Measurements from ENCODE around the gene STK39. TPM values are rescaled to one million over a fixed set of nuclear protein-coding genes. Genes with fewer than 3 reads are reported as not detected.

The STK39 gene
- total RNA-seq, 1 experiment from 2014 or later: 22.1 TPM

- Histone ChIP-seq H2BK120ac (ENCODE audit: low read depth, low read length, poor library complexity, severe bottlenecking) (no peak overlapping the region), H3K79me2 (ENCODE audit: insufficient read depth, low read length) (no peaks in the 10 kb centered on the region), H4K5ac (ENCODE audit: insufficient read length, low read depth, low read length) (no peak overlapping the region), H4K20me1 (ENCODE audit: control insufficient read depth, insufficient read depth, insufficient read length) (no peaks in the 10 kb centered on the region), H4K8ac (replicated peaks; ENCODE audit: insufficient read length, low read depth, low read length) (no peak overlapping the region), H3K4me1 (ENCODE audit: insufficient read depth, low read length) (no peaks in the 10 kb centered on the region), H2AFZ (ENCODE audit: low read length) (no peak overlapping the region), H3K27me3 (ENCODE audit: insufficient read depth, low read length) (no peaks in the 10 kb centered on the region), H2AK5ac (ENCODE audit: insufficient read length, low read length) (no peak overlapping the region), H2BK20ac (ENCODE audit: low read depth, low read length, poor library complexity, severe bottlenecking) (no peak overlapping the region), H3K56ac (ENCODE audit: insufficient read length, low read depth, low read length) (no peak overlapping the region), H3K79me1 (ENCODE audit: insufficient read depth, low read depth, low read length, poor library complexity, severe bottlenecking) (no peaks in the 10 kb centered on the region), H3K4ac (ENCODE audit: low read depth, low read length) (no peak overlapping the region), H3K4me2 (ENCODE audit: insufficient read depth, insufficient read length, low read length) (no peak overlapping the region), H2BK5ac (ENCODE audit: insufficient read length, low read length) (no peak overlapping the region), H2BK12ac (ENCODE audit: insufficient read length, low read depth, low read length) (no peak overlapping the region), H3T11ph (ENCODE audit: low read length) (no peak overlapping the region), H3K23me2 (ENCODE audit: insufficient read length, low read depth, low read length, poor library complexity, severe bottlenecking) (no peaks in the 10 kb centered on the region), H3K23ac (ENCODE audit: insufficient read length, low read depth, low read length) (no peak overlapping the region), H4K91ac (ENCODE audit: insufficient read length, low read depth, low read length) (no peak overlapping the region), H2BK15ac (ENCODE audit: low read depth, low read length) (no peak overlapping the region), H3K14ac (ENCODE audit: insufficient read depth, low read length) (no peak overlapping the region), H3K18ac (ENCODE audit: insufficient read length, low read depth, low read length) (no peak overlapping the region), H3K9ac (ENCODE audit: extremely low read depth, insufficient read length, low read length) (no peak overlapping the region), H3K27ac (ENCODE audit: insufficient read length, low read depth, low read length) (no peak overlapping the region), H3K9me3 (ENCODE audit: control insufficient read depth, low read depth, low read length) (no peaks in the 10 kb centered on the region)
- no peaks in the 10 kb centered on the region for H3K4me1 Mint-ChIP-seq
- TF ChIP-seq CTCF (conservative IDR thresholded peaks at IDR 0.05): no peak
- H3K27ac Mint-ChIP-seq: 0 out of 7 replicates have a peak overlapping the region, but pooled peaks of 1 of the 3 experiments have one; percentile 5
- DNase-seq: no peak
- H3K36me3 Mint-ChIP-seq (ENCODE audit: insufficient read depth in 1 of 3, low read depth in 3 of 3): no peaks in the 10 kb centered on the region
- WGBS (ENCODE audit: extremely low coverage, insufficient read length, low lambda C conversion rate): no CpG with 5 or more reads among the region's 8 CpGs
- no peaks in the 10 kb centered on the region for H3K9me3 Mint-ChIP-seq
- no peaks in the 10 kb centered on the region for H3K27me3 Mint-ChIP-seq (ENCODE audit: low read depth)
- H3K4me3 Mint-ChIP-seq: no peak overlapping the region
Measured at GRCh38 chr2:168090366-168091135, 156.8 kb downstream of the STK39 start.
